Measurements from ENCODE around the gene CHST13.

The CHST13 gene

GRCh38 chr3:126500016-126500415, 23.9 kb upstream of the CHST13 start:
- peaks cover 42% of the 10 kb centered on the region for H3K4me1 ChIP-seq (ENCODE audit: insufficient read depth, low read length)
- no peak for DNase-seq
- H3K4me2 ChIP-seq (ENCODE audit: insufficient read depth, low read length) = no peak overlapping the region
- H3K9me3 ChIP-seq (ENCODE audit: insufficient read depth, low read length, severe bottlenecking) = no peaks in the 10 kb centered on the region
- H3K4me3 ChIP-seq (ENCODE audit: low read depth in 1 of 2, low read length in 2 of 2) = no peak overlapping the region
- H2AFZ ChIP-seq (ENCODE audit: low read depth, low read length) = no peak overlapping the region
- TF ChIP-seq EZH2 (IDR thresholded peaks at IDR 0.05; ENCODE audit: borderline replicate concordance, low read depth, low read length, severe bottlenecking) (no peak), CTCF (IDR thresholded peaks at IDR 0.05; ENCODE audit: borderline replicate concordance, extremely low read depth, low read length, poor library complexity, severe bottlenecking) (no peak)
- no peak overlapping the region for H3K9ac ChIP-seq (ENCODE audit: low read depth, low read length)
- H3K79me2 ChIP-seq (ENCODE audit: insufficient read depth, low read length) = no peaks in the 10 kb centered on the region
- H3K36me3 ChIP-seq (ENCODE audit: insufficient read depth, low read length) = no peaks in the 10 kb centered on the region
- H3K27ac ChIP-seq (ENCODE audit: low read length) = no peak overlapping the region
- no peaks in the 10 kb centered on the region for H3K27me3 ChIP-seq (ENCODE audit: insufficient read depth, low read length, poor library complexity)
- ATAC-seq (ENCODE audit: insufficient read depth, low read depth) = no peak
- no peaks in the 10 kb centered on the region for H4K20me1 ChIP-seq (ENCODE audit: insufficient read depth, low read length)

GRCh38 chr3:126501054-126501453, 22.9 kb upstream of the CHST13 start:
- H2AFZ ChIP-seq (ENCODE audit: low read depth, low read length) = no peak overlapping the region

GRCh38 chr3:126501736-126502135, 22.2 kb upstream of the CHST13 start:
- Histone ChIP-seq H3K27ac (ENCODE audit: low read length) (no peak overlapping the region), H3K4me3 (ENCODE audit: low read depth in 1 of 2, low read length in 2 of 2) (no peak overlapping the region), H3K79me2 (ENCODE audit: insufficient read depth, low read length) (no peaks in the 10 kb centered on the region), H3K27me3 (ENCODE audit: insufficient read depth, low read length, poor library complexity) (no peaks in the 10 kb centered on the region), H4K20me1 (ENCODE audit: insufficient read depth, low read length) (no peaks in the 10 kb centered on the region), H3K9ac (ENCODE audit: low read depth, low read length) (no peak overlapping the region), H2AFZ (ENCODE audit: low read depth, low read length) (no peak overlapping the region), H3K36me3 (ENCODE audit: insufficient read depth, low read length) (no peaks in the 10 kb centered on the region), H3K9me3 (ENCODE audit: insufficient read depth, low read length, severe bottlenecking) (no peaks in the 10 kb centered on the region), H3K4me1 (ENCODE audit: insufficient read depth, low read length) (peaks cover 26% of the 10 kb centered on the region), H3K4me2 (ENCODE audit: insufficient read depth, low read length) (no peak overlapping the region)
- TF ChIP-seq CTCF (IDR thresholded peaks at IDR 0.05; ENCODE audit: borderline replicate concordance, extremely low read depth, low read length, poor library complexity, severe bottlenecking) (no peak), EZH2 (IDR thresholded peaks at IDR 0.05; ENCODE audit: borderline replicate concordance, low read depth, low read length, severe bottlenecking) (no peak)
- DNase-seq = no peak
- no peak for ATAC-seq (ENCODE audit: insufficient read depth, low read depth)

More at GRCh38 chr3:126501054-126501453, 22.9 kb upstream of the CHST13 start:
- ATAC-seq (ENCODE audit: insufficient read depth, low read depth) (no peak), DNase-seq (no peak)
- Histone ChIP-seq H3K4me2 (ENCODE audit: insufficient read depth, low read length) (no peak overlapping the region), H4K20me1 (ENCODE audit: insufficient read depth, low read length) (no peaks in the 10 kb centered on the region), H3K4me1 (ENCODE audit: insufficient read depth, low read length) (peaks cover 32% of the 10 kb centered on the region), H3K4me3 (ENCODE audit: low read depth in 1 of 2, low read length in 2 of 2) (no peak overlapping the region), H3K36me3 (ENCODE audit: insufficient read depth, low read length) (no peaks in the 10 kb centered on the region), H3K9ac (ENCODE audit: low read depth, low read length) (no peak overlapping the region), H3K27ac (ENCODE audit: low read length) (no peak overlapping the region), H3K79me2 (ENCODE audit: insufficient read depth, low read length) (no peaks in the 10 kb centered on the region), H3K27me3 (ENCODE audit: insufficient read depth, low read length, poor library complexity) (no peaks in the 10 kb centered on the region), H3K9me3 (ENCODE audit: insufficient read depth, low read length, severe bottlenecking) (no peaks in the 10 kb centered on the region)
- TF ChIP-seq CTCF (IDR thresholded peaks at IDR 0.05; ENCODE audit: borderline replicate concordance, extremely low read depth, low read length, poor library complexity, severe bottlenecking) = no peak
- no peak for TF ChIP-seq EZH2 (IDR thresholded peaks at IDR 0.05; ENCODE audit: borderline replicate concordance, low read depth, low read length, severe bottlenecking)

GRCh38 chr3:126502656-126503055, 21.3 kb upstream of the CHST13 start:
- Histone ChIP-seq H3K27me3 (ENCODE audit: insufficient read depth, low read length, poor library complexity) (no peaks in the 10 kb centered on the region), H3K9ac (ENCODE audit: low read depth, low read length) (no peak overlapping the region), H3K4me2 (ENCODE audit: insufficient read depth, low read length) (no peak overlapping the region), H3K27ac (ENCODE audit: low read length) (no peak overlapping the region), H2AFZ (ENCODE audit: low read depth, low read length) (no peak overlapping the region), H3K4me1 (ENCODE audit: insufficient read depth, low read length) (peaks cover 17% of the 10 kb centered on the region), H3K9me3 (ENCODE audit: insufficient read depth, low read length, severe bottlenecking) (no peaks in the 10 kb centered on the region), H3K4me3 (ENCODE audit: low read depth in 1 of 2, low read length in 2 of 2) (no peak overlapping the region), H3K79me2 (ENCODE audit: insufficient read depth, low read length) (no peaks in the 10 kb centered on the region), H3K36me3 (ENCODE audit: insufficient read depth, low read length) (no peaks in the 10 kb centered on the region), H4K20me1 (ENCODE audit: insufficient read depth, low read length) (no peaks in the 10 kb centered on the region)
- no peak for DNase-seq
- ATAC-seq (ENCODE audit: insufficient read depth, low read depth) = no peak
- TF ChIP-seq EZH2 (IDR thresholded peaks at IDR 0.05; ENCODE audit: borderline replicate concordance, low read depth, low read length, severe bottlenecking) = no peak
- no peak for TF ChIP-seq CTCF (IDR thresholded peaks at IDR 0.05; ENCODE audit: borderline replicate concordance, extremely low read depth, low read length, poor library complexity, severe bottlenecking)
